ENCODE results near the gene WT1. TPM values are rescaled to one million over a fixed set of nuclear protein-coding genes. Genes with fewer than 3 reads are reported as not detected.
A peak's percentile ranks its signal among the peaks of the same experiment; 100 is the strongest.

WT1 gene
- total and polyA plus RNA-seq, 2 of the 13 experiments (the other 11 are each of a cell fraction or from before 2014, with no cell fraction given): 0.15 to 0.31 TPM

DNA sequence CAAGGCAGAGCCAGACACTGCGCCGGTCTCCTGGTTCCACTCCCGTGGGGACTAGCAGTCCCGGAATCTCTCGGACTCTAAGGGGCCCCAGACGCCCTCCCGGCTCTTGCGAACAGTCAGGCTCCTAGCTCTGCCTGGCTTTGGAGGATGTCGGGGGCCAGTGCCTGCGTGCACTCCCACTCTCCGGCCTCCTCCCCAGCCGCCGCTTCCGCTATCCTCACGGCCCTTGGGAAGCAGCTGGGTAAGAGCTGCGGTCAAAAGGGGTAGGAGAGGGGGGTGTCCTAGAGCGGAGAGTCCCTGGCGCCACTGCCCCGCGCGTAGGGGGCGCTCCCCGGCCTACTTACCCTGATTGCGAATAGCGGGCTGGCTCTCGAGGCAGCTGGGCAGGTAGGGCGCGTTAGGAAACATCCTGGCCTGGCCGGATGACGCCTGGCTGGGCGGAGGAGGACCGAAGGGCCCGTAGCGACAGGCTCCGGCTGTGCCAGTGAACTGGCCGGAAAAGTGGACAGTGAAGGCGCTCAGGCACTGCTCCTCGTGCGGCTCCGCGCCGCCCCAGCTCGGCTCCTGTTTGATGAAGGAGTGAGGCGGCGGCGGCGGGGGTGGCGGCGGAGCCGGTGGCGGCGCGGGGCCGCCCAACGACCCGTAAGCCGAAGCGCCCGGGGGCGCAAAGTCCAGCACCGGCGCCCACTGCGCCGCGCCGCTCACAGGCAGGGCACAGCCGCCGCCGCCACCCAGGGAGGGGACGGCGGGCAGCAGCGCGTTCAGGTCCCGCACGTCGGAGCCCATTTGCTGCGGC lies 785 bp downstream of the WT1 start (continued):
- TF ChIP-seq ZNF451 (CRISPR knock-in tag; IDR thresholded peaks at IDR 0.05) (no peak), NR2C2 (CRISPR knock-in tag; IDR thresholded peaks at IDR 0.05; ENCODE audit: borderline replicate concordance) (no peak), ZNF589 (CRISPR knock-in tag; conservative IDR thresholded peaks at IDR 0.05) (no peak), ZNF713 (CRISPR knock-in tag; IDR thresholded peaks at IDR 0.05) (no peak), POLR2G (IDR thresholded peaks at IDR 0.05; ENCODE audit: low read depth, low read length) (peak; percentile 49), ZSCAN29 (CRISPR knock-in tag; conservative IDR thresholded peaks at IDR 0.05) (no peak), FOXA1 (IDR thresholded peaks at IDR 0.05) (no peak), FOXA1 (CRISPR knock-in tag; IDR thresholded peaks at IDR 0.05) (no peak), PCBP1 (IDR thresholded peaks at IDR 0.05; ENCODE audit: borderline replicate concordance, low read depth, low read length) (0 out of 2 replicates have a peak, but pooled peaks have one; percentile 59), ASH2L (IDR thresholded peaks at IDR 0.05; ENCODE audit: insufficient read length, low read depth, low read length) (peak; percentile 20), ZNF10 (CRISPR knock-in tag; IDR thresholded peaks at IDR 0.05; ENCODE audit: borderline replicate concordance, low read depth) (no peak), MZF1 (CRISPR knock-in tag; IDR thresholded peaks at IDR 0.05; ENCODE audit: borderline replicate concordance) (no peak), TRIM24 (CRISPR knock-in tag; IDR thresholded peaks at IDR 0.05) (no peak), PAX8 (CRISPR knock-in tag; IDR thresholded peaks at IDR 0.05; ENCODE audit: borderline replicate concordance) (no peak)
- TF ChIP-seq, protein P1, sequence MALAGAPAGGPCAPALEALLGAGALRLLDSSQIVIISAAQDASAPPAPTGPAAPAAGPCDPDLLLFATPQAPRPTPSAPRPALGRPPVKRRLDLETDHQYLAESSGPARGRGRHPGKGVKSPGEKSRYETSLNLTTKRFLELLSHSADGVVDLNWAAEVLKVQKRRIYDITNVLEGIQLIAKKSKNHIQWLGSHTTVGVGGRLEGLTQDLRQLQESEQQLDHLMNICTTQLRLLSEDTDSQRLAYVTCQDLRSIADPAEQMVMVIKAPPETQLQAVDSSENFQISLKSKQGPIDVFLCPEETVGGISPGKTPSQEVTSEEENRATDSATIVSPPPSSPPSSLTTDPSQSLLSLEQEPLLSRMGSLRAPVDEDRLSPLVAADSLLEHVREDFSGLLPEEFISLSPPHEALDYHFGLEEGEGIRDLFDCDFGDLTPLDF (CRISPR knock-in tag; IDR thresholded peaks at IDR 0.05): no peak
- TF ChIP-seq, protein P2, sequence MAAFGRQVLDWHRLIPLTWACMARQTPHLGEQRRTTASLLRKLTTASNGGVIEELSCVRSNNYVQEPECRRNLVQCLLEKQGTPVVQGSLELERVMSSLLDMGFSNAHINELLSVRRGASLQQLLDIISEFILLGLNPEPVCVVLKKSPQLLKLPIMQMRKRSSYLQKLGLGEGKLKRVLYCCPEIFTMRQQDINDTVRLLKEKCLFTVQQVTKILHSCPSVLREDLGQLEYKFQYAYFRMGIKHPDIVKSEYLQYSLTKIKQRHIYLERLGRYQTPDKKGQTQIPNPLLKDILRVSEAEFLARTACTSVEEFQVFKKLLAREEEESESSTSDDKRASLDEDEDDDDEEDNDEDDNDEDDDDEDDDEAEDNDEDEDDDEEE (CRISPR knock-in tag; IDR thresholded peaks at IDR 0.05): no peak
- TF ChIP-seq, protein P3, sequence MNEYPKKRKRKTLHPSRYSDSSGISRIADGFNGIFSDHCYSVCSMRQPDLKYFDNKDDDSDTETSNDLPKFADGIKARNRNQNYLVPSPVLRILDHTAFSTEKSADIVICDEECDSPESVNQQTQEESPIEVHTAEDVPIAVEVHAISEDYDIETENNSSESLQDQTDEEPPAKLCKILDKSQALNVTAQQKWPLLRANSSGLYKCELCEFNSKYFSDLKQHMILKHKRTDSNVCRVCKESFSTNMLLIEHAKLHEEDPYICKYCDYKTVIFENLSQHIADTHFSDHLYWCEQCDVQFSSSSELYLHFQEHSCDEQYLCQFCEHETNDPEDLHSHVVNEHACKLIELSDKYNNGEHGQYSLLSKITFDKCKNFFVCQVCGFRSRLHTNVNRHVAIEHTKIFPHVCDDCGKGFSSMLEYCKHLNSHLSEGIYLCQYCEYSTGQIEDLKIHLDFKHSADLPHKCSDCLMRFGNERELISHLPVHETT (CRISPR knock-in tag; conservative IDR thresholded peaks at IDR 0.05): no peak
- TF ChIP-seq, protein P4, sequence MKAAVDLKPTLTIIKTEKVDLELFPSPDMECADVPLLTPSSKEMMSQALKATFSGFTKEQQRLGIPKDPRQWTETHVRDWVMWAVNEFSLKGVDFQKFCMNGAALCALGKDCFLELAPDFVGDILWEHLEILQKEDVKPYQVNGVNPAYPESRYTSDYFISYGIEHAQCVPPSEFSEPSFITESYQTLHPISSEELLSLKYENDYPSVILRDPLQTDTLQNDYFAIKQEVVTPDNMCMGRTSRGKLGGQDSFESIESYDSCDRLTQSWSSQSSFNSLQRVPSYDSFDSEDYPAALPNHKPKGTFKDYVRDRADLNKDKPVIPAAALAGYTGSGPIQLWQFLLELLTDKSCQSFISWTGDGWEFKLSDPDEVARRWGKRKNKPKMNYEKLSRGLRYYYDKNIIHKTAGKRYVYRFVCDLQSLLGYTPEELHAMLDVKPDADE (CRISPR knock-in tag; IDR thresholded peaks at IDR 0.05): no peak
- TF ChIP-seq, protein P5, sequence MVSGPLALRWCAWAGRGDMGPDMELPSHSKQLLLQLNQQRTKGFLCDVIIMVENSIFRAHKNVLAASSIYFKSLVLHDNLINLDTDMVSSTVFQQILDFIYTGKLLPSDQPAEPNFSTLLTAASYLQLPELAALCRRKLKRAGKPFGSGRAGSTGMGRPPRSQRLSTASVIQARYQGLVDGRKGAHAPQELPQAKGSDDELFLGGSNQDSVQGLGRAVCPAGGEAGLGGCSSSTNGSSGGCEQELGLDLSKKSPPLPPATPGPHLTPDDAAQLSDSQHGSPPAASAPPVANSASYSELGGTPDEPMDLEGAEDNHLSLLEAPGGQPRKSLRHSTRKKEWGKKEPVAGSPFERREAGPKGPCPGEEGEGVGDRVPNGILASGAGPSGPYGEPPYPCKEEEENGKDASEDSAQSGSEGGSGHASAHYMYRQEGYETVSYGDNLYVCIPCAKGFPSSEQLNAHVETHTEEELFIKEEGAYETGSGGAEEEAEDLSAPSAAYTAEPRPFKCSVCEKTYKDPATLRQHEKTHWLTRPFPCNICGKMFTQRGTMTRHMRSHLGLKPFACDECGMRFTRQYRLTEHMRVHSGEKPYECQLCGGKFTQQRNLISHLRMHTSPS (CRISPR knock-in tag; IDR thresholded peaks at IDR 0.05; ENCODE audit: low read depth): peak; percentile 40; the same call in 1 of the 2 replicates
- TF ChIP-seq, protein P6, sequence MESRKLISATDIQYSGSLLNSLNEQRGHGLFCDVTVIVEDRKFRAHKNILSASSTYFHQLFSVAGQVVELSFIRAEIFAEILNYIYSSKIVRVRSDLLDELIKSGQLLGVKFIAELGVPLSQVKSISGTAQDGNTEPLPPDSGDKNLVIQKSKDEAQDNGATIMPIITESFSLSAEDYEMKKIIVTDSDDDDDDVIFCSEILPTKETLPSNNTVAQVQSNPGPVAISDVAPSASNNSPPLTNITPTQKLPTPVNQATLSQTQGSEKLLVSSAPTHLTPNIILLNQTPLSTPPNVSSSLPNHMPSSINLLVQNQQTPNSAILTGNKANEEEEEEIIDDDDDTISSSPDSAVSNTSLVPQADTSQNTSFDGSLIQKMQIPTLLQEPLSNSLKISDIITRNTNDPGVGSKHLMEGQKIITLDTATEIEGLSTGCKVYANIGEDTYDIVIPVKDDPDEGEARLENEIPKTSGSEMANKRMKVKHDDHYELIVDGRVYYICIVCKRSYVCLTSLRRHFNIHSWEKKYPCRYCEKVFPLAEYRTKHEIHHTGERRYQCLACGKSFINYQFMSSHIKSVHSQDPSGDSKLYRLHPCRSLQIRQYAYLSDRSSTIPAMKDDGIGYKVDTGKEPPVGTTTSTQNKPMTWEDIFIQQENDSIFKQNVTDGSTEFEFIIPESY (CRISPR knock-in tag; IDR thresholded peaks at IDR 0.05): 0 out of 2 replicates have a peak, but pooled peaks have one; percentile 48

Data from HepG2 (cell line).